Stimulated activated CD8-positive, alpha-beta memory T cell treated with anti-CD3 and anti-CD28 coated beads, Interleukin-7, amount 100 ng/mL, for 24 hours (primary cell): ENCODE data around the gene CDH2.

ENCODE experiments used
- DNase-seq: peaks from one replicate; pipeline ENCODE4 v3.0.0-alpha.2; 2020; ENCODE audit warnings: low read depth

CDH2 gene

DNA sequence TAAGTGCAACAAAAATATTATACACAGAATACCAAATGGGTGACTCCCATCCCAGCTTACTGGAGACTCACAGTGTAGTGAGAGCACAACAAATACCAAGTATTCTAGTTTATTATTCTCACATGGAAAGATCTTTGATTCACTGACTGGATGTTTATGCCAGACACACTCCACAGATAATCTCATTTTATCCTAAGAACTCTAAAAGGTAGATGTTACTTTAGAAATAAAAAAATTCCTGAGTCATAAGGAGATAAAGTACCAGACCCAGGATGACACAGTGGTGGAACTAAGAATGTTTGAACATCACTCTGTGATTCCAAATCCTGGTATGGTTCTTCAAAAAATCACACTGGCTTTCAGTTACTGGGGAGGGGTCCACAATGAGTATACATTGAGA is 136.2 kb downstream of the CDH2 start:
- DNase-seq, result no peak

DNA sequence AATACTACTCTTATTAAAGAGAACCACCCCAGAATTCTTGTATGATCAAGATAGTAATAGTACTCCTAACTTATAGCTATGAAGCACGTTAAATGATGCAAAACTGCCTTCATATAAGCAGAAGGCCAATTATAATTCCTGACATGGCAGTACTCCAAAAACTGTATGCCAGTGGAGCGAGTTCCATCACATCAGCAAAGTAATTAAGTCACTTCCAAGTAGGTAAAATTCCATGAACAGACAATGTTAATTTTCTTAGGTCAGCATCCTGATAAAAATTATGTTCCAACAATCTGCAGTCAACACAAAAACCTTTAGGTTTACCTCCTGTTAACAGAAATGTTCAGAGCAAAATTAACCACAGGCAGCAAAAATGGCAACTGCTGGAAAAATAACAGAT is 136.7 kb downstream of the CDH2 start:
- DNase-seq, result no peak

DNA sequence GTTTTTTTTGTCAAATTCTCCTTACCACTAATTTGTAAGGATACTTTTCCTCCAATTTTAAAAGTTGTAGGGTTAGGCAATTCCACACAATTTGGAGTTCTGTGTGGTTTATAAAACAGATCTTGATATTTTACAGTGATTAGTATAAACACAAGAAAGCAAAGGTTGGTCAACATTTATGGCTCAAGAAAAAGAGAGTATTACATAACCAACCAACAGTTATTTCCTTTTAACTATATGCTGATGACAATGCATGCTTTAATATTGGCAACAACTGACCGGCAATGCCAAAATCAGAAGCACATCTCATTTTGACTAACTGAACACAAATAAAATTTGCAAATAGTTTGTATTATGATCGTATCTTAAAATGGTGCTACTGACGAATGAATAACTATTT is 137.2 kb downstream of the CDH2 start:
- no peak for DNase-seq

DNA sequence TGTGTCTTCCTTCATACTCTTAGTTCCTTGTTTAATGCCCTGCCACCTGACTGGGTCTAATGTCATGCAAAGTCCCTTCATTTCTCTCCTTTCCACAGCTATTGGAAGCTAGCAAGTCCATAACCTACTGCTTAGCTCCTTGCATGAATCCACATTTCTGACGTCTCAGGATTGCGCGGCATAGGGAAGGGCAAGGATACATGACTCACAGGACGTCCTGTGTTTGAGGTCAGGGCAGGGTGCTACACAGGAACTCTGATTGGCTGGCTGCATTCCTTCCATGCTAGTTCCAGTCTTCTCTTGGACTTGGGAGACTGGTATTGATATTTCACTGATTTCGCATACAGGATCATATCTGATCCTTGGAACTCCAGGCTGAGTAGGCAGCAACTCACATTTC is 137.9 kb downstream of the CDH2 start:
- no peak for DNase-seq

DNA sequence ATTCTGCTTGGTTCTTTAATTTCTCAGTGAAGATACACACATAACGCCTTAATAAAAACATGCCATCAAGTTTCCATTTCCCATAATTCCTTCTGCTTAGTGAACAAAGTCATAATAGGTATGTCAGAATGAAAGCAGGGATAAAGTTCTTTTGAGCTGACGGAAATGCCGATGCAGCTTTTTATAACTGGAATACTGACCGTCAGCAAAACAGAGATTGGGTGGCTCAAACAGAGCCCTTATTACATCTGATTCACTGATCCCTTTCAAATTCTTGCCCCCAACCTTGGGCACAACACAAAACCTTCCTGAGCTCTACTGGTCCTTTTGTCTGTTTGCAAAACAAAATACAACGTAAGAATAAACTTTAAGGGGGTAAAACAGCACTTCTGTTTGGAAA is 140.4 kb downstream of the CDH2 start:
- DNase-seq, result no peak

DNA sequence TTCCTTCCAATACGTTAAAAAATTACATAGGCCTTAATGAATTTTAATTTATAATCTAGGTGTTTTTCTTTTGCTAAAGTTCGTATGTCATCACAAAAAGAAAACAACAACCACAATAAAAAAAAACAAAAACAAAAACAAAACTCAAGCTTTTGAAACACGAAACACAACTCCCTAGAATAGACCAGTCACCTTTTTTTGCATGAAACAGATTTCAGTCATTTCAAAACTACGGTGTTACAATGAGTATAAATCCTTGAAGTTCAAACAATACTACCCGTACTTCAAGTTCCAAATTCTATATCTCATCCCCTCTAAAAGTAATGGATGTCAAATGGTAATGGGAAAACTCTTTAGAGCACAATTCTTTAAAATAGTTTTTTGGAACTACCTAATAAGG is 142.4 kb downstream of the CDH2 start:
- DNase-seq, result no peak

DNA sequence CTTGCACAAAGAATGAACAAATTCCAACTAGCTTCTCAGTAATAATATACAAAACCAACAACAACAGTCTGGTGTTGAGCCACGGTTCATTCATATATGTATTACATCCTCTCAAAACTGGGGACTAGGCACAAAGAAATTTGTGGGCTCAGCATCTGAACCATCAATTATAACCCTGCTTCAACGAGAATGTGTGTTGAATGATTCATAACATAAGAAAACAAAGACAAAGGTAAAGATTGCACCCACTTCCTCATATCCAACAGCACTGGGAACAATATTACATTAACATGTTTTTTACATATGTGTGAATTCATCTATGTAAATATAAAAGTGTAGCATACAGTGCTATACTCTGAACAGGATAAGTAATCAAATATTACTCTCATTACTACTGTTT is 144.8 kb downstream of the CDH2 start:
- DNase-seq, result no peak

DNA sequence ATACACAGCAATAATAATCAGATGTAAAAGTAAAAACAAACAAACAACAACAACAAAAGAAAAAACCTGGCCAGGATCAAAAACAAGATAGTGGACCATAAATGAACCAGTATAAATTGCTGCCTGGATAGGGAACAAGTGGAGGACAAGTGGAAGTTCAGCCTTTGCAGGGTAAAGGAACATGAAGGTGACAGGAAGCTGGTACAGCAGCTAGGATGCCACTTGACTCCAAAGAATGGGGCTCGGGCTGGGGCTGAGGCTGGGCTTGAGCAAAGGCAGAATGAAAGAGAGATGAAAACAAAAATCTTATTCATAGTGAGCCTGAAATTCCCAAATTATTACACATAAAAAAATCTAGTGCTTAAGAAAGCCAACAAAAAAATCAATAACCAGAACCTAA is 146.5 kb downstream of the CDH2 start:
- DNase-seq, result no peak

DNA sequence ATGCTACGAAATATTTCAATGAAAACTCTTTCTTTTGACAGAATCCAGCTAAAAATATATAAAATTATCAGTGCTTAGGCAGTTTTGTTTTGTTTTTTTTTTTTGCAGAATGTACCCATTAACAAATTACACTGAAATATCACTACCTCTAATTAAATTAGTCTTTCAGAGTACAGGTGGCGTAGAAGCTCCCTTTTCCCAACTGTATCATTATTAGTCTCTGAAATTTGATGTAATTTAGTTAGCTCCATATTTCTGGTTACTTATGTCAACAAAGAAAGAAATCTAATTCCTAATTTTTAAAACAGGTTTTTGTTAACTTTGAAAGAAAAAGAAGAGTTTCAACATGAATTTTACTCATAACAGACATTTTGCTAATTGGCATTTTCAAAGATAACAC is 149.2 kb downstream of the CDH2 start:
- no peak for DNase-seq

DNA sequence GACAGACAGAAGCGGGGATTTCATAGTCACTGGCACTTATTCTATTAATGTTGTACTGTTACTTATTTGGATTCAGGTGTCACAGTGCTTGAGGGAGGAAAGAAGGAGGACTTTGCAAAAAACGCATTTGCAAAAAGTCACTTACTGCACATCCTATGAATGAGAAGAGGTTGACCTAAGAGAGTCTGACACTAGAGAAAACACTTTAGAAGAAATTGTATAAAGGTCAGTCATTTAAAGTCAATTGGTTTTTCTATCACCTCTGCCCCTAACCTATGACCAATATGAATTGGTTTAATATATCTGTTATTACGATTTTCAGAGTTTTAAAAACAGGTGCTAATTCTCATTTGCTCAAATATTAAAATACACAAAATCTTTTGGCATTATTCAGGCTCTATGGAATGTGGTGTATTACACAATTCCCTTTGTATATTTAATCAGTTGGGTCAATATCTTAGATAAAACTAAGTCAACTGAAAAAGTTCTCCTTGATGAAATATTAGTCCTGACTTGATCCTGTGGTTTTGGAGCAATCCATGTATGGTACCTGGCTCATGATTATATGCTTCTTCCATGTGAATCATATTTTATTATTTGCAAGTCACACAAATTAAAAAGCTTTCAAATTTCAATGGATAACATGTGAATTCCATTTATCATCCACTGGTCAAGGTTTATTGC is 157.4 kb downstream of the CDH2 start:
- no peak for DNase-seq

DNA sequence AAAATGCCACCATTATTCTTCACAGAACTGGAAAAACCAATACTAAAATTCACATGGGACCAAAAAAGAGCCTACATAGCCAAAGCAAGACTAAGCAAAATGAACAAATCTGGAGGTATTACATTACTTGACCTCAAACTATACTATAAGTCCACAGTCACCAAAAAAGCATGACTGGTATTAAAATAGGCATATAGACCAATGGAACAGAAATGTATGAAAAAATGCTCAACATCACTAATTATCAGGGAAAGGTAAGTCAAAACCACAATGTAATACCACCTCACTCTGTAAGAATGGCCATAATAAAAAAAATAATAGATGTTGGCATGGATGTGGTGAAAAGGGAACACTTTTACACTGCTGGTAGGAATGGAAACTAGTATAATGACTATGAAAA is 158.6 kb downstream of the CDH2 start:
- no peak for DNase-seq

DNA sequence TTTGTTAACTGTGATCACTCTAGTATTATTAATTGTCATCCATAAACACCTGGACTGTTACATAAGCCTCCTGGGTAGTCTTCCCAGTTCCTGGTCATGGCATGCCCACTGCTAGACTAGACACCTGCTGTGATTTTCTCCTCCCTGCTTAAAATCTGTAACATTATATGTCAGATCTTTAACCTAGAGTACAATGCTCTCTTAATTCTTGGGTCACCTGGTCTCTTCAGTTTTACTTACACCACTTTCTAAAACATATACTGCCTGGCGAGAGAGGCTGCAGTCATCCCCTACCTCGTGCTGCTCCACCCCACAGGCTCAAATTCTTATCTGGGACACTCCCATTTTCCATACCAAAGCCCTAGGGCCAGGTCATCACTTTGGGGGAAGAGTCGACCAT is 161.3 kb downstream of the CDH2 start:
- no peak for DNase-seq

DNA sequence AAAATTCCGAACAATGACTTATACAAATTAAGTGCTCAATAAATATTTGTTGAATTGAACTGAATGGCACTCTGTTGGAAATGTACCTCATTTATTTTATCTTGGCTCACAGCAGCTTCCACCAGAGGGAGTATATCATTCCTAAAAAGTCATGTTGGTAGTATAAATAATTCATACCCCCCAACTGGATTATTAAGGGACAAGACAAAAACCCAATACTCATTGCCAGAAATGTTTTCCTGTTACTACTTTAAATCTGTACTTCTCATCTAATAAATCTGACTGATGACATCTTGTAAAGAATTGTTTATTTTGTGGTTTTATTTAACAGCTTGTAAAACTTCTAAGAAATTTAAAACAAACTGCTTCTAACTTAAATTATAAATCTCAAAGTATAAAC is 163.9 kb downstream of the CDH2 start:
- DNase-seq, result no peak

DNA sequence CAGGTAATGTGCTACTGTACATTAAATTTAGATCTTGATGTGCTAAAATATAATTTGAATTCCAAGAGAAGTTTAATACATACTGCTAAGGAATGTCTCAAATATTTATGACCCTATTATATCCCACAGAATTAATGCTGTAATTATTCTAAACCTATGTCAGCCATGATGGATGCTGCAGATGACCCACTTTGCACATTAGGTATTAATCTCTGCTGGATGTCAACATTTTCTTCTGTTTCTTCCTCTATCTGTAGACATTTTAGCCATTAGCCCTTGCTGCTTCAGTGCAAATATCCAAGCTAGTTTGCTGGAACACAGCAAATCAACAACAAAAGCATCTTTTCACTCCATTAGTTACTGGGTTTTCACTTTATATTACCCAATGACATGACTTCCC is 164.6 kb downstream of the CDH2 start:
- DNase-seq, result no peak

DNA sequence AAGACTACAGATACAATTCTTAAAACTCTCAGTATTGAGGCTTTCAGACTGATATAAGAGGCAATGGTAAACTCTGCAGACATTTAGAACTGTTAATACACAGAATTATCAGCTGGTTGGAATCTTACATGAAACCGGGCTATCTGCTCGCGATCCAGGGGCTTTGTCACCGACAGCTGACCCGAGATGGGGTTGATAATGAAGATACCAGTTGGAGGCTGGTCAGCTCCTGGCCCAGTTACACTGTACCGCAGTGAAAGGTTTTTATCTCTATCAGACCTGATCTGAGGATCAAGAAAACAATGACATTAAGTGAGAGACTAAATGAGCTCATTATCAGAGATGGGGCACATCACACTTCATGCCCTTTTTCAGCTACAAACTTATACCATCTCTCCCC is 167.3 kb downstream of the CDH2 start:
- no peak for DNase-seq

DNA sequence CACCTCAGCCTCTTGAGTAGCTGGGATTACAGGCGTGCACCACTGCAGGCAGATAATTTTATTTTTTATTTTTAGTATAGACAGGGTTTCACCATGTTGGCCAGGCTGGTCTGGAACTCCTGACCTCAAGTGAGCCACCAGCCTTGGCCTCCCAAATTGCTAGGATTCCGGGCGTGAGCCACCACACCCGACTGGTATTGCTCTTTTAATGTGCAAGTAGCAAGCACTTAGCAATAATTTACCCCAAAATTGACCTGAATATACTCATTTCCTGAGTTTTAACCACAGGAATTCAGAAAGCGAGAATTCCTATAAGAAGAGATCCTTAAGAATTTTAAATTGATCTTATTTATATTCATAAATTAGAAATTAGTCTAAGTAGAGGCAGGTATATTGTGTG is 169.1 kb downstream of the CDH2 start:
- DNase-seq, result no peak

DNA sequence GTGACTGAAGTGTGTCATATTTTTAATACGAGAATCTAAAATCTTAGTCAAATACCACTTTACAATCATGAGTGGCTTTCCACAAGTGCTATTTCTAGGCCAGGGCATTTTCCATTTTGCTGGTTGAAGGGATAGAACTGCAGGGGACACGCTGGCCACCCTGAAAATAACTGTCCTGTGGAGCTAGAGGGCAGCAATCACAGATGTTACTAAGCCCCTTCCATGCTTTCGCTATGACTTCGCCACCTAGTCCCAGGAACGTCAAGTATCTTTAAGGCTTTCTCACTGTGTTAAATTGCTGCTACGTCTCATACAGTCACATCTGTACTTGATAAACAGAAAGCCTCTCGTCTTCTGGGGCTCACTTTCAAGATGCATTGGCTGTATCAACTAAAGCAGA is 171.8 kb downstream of the CDH2 start:
- DNase-seq, result no peak

DNA sequence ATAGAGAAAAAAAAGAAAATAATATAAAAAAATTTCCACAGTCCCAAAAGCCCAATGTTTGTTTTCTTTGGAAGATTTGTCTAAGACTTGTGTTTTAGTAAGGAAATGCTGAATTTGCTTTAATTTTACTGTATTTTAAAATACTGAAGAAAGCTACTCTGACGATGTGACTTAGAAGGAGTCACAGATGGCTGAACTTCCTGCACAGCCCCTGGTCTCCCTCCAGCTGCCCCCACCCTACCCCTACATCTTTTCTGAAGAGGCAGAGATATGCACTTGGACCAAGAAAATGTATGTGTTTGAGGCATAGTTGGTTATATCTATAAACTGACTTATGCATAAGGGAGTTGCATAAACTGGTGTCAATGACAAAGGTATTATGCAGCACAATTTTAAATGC is 172.3 kb downstream of the CDH2 start:
- DNase-seq, result no peak

DNA sequence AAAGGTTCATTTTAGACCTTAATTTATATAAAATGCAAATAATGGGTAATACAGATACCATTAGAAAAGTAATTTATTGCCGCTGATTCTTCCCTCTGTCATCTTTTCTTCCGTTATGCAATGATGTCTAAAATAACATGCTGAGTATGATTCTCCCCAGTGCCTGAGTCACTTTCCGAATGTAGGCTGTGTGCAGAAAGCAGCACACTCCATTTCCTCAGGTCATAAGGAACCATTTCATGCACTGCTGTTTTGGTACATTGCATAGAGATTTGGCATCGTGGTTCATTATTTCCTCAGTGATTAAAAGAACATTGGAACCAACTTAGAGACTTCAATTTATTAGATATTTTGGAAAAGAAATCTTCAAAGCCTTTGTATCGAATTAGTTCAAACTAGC is 173.5 kb downstream of the CDH2 start:
- DNase-seq, result no peak

DNA sequence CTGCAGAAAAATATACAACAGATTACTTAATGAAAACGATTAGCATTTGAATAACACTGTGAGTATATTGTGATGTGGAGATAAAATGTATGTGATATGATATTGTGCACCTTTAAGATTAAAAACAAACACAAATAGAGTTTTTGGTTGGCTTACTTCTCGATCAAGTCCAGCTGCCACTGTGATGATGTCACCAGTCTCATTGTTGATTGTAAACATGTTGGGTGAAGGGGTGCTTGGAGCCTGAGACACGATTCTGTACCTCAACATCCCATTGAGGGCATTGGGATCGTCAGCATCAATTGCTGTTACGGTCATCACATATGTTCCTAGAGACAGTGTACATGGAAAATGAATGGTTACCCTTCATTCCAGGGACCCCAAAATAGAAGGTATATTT is 174.1 kb downstream of the CDH2 start:
- no peak for DNase-seq

DNA sequence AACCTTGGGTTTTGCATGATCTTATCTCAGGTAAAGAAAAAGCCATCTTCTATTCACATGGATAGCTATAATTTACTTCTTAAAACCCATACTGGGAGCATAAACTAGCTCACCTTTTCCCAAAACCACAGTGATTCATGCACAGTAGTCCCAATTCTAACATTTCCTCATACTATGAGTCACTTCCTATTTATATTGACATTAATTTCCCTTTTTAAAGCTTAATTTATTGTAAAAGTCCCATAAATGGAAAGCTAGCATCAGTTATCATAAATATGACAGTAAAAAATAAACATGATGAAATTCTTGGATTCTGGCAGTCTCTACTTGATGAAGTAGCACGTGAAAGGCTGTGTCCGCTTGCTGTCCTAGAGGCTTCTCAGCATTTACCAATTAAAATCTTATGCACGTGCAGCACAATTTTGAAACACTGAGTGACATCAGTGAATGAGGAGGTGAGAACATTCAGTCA is 180.1 kb downstream of the CDH2 start:
- no peak for DNase-seq

DNA sequence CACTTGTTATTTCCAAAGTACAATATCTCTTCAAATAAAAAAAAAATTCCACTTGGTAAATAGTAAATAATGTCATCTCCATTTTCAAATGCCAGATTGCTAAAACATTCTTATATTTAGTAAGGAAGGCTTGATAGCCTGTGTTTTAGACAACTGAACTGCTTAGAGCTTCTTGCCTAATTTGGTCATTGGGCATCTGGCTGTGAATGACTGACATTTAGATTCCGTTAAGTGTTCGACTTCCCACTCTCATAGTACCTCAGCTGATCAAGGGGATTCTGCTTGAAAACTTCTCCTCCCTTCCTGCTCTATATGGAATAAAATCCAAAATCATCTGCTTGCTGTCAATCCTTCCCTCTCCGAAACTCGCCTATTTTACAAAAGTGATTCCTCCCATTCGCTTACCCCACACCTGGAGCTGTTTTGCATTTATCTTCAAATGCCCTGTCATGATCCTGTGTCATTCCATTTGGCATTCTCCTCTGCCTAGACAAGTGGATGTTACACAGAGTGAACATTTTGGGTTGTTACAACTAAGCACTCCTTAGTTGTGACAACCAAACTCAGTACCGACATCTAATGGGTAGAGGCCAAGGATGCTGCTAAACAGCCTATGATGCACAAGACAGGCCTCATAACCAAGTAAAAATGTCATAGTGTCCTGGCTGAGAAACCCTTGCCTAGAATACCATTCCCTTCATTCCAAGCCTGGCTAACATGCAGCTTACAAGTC is 181.0 kb downstream of the CDH2 start:
- DNase-seq, result no peak

DNA sequence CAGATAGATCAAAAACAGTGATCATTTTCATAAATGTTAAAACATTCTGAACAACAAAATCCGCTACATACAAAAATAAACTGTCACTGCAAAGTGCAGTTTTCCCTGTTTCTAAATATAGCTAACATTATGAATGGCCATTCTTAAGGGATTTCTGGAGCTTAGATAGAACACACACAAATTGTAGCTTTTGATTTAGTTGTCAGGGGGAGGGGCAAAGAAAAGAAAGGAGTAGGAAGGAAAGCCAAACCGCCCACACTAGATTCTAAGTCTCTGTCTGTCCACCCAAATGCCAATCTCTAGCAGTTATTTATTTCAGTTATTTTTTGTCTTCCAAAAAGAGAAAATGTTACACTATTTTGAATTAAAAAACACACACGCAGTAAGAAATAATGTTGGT is 182.4 kb downstream of the CDH2 start:
- no peak for DNase-seq

DNA sequence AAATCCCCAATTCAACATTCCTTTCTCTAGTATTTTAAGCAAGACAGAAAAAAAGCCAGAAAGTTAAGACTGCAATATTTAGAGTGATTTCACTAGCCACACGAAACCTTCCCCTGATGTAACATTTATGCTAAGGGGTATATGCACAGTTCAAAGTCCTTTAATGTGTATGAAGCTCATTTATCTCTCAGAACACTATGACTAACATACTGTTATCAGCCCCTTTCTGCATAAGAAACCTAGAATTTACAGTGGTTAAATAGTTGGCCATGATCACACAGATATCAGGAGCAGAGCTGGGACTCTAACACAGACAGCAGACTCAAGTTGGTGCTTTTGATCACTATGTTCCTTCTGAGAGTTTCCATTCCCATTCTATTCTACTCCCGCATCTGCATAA is 185.5 kb downstream of the CDH2 start:
- DNase-seq, result no peak
